Uterus (tissue), 2 donors: ENCODE results near the gene CSNK1E.

Experiments
- POLR2A ChIP-seq, 2 donors: fragments of 450-650 bp; IDR thresholded peaks; one replicate each; pipeline ENCODE4 v1.6.1; 2016; ENCODE audit warnings: antibody characterized with exemption in 2 of 2, mild to moderate bottlenecking in 1 of 2, moderate library complexity in 1 of 2
- TF ChIP-seq, protein P1 (sequence below), 4 experiments: fragments of 200-600 bp in 2 of 4; fragments of 450-650 bp in 2 of 4; sonication (generic) in 2 of 4; IDR thresholded peaks; one replicate each; pipeline ENCODE4 v1.5.1; 2016 to 2019; ENCODE audit warnings: antibody characterized with exemption in 4 of 4, mild to moderate bottlenecking in 2 of 4, moderate library complexity in 1 of 4

DNA sequence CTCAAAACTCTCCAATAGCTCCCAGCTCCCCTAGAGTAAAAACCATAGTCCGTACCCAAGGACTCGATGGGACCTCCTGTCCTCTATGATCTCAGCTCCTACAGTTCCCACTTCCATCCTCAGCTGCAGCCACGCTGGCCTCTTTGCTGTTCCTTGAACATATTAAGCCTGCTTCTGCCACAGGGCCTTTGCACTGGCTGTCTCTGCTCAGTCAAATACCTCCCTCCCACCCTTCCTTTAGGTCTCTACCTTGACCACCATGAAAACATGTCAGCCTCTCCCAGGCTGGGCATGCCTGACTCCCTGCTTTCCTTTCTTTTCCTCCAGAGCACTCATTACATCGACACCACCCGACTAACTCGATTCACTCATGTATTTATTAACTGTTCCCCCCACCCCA lies 69.0 kb downstream of the CSNK1E start:
- TF ChIP-seq, protein P1, sequence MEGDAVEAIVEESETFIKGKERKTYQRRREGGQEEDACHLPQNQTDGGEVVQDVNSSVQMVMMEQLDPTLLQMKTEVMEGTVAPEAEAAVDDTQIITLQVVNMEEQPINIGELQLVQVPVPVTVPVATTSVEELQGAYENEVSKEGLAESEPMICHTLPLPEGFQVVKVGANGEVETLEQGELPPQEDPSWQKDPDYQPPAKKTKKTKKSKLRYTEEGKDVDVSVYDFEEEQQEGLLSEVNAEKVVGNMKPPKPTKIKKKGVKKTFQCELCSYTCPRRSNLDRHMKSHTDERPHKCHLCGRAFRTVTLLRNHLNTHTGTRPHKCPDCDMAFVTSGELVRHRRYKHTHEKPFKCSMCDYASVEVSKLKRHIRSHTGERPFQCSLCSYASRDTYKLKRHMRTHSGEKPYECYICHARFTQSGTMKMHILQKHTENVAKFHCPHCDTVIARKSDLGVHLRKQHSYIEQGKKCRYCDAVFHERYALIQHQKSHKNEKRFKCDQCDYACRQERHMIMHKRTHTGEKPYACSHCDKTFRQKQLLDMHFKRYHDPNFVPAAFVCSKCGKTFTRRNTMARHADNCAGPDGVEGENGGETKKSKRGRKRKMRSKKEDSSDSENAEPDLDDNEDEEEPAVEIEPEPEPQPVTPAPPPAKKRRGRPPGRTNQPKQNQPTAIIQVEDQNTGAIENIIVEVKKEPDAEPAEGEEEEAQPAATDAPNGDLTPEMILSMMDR (IDR thresholded peaks at IDR 0.05): no peak
- TF ChIP-seq POLR2A (IDR thresholded peaks at IDR 0.05): no peak
